ENCODE measurements around the gene COG4.

COG4 gene

DNA sequence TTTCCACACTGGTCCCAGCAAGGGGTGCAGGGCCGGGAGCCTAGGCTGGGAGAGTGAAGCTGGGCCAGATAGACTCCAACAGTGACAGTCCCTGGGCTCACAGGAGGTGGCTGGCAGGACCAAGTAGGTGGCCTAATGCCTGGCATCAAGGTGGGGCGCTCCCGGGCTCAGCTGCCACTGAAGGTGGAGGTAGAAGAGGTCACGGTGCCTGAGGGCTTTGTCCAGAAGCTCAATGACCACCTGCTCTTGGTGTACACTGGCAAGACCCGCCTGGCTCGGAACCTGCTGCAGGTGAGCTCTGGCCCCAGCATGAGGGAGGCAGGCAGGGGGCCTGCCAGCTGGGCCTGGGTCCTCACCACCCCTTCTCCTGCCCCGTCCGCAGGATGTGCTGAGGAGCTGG is 45.2 kb downstream of the COG4 start:
- DNase-seq = no peak

DNA sequence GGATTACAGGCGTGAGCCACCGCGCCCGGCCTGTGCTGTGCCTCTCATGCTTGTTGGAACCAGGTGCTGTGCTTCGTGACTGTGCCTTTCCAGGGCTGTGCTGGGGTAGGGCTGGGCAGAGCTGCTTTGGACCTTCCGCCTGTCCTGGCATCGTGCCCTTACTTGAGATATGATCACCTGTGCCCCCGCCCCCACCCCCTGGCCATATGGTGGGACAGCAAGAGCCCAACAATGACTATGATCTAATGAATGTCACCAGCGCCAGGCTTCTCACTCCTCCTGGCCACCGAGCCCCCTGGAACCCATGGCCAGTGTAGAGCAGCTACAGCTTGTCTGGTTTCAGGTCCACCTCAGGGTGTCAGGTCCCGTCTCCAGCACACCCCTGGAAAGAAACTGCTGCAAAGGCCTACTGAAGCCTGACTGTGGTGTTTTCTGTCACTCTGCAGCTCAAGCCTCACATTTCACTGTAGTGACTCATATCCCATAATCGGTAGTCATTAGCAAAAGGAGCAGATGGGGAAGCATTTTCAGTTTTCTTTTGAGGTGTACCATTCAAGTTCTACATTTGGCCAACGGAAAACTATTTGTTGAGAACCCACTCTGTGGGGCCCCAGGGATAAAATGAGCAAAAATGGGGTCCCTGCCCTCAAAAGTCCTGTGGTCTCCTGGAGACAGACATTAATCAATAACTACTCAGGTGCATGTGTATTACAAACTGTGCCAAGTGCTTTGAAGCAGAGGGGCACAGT is 46.9 kb downstream of the COG4 start:
- no peak for DNase-seq

DNA sequence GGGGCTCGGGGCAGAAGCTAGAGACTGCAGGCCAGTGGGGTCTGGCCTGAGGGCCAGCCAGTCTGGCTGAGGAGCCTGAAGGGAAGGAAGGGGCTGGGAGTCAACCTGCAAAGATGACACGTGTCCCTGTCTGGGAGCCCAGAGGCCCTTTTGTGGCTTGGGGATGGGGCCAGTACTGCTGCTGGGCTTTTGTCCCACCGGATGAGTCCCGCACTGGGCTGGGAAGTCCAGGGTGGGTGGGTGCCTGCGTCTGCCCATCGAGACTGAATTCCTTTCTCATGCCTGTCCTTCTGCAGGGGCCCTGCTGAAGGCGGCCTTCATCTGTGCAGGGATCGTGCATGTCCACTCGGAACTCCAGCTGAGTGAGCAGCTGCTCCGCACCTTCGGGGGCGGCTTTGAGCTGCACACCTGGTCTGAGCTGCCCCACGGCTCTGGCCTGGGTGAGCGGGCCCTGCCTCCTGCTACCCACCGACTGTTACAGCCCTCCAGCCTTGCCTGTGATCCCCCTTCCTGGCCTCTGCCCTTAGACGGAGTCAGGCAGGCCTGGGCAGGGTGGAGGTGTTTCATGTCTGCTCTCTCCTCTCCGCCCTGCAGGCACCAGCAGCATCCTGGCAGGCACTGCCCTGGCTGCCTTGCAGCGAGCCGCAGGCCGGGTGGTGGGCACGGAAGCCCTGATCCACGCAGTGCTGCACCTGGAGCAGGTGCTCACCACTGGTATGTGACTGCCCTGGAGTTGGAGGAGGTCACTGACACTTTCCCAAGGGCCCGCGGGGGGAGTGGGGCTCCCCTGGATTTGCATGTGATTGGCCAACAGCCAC is 48.1 kb downstream of the COG4 start:
- DNase-seq = no peak

GRCh38 chr16:70474320-70475053 is 48.9 kb downstream of the COG4 start:
- DNase-seq = no peak

GRCh38 chr16:70473446-70474319 is 49.7 kb downstream of the COG4 start:
- no peak for DNase-seq

DNA sequence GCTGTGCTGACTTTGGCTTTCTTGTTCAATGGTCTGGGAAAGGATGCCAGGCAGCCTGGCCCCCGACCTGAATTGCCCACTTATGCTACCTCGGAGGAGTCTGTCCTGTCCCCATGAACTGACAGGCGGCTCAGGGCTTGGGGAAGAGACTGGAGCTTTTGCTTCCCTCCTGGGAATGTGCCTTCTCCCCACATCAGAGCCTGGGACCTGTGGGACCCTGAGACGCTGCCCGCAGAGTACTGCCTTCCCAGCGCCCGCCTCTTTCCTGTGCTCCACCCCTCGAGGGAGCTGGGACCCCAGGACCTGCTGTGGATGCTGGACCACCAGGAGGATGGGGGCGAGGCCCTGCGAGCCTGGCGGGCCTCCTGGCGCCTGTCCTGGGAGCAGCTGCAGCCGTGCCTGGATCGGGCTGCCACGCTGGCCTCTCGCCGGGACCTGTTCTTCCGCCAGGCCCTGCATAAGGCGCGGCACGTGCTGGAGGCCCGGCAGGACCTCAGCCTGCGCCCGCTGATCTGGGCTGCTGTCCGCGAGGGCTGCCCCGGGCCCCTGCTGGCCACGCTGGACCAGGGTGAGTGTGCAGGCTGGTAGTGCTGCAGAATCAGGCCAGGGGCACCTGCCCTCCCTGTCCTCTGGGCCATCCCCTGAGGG is 50.4 kb downstream of the COG4 start:
- no peak for DNase-seq

DNA sequence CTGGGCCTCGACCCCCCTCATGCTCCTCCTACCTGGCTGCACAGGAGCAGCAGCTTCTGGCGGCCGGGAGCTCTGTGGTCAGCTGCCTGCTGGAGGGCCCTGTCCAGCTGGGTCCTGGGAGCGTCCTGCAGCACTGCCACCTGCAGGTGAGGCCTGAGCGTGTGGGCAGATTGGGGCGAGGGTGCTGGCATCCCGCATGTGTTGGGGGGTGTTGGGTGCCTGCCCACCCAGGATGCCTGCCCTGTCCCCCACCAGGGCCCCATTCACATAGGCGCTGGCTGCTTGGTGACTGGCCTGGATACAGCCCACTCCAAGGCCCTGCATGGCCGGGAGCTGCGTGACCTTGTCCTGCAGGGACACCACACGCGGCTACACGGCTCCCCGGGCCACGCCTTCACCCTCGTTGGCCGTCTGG is 52.4 kb downstream of the COG4 start:
- DNase-seq = no peak

- no peak for DNase-seq
Observed at GRCh38 chr16:70470141-70470926, 53.0 kb downstream of the COG4 start.

DNA sequence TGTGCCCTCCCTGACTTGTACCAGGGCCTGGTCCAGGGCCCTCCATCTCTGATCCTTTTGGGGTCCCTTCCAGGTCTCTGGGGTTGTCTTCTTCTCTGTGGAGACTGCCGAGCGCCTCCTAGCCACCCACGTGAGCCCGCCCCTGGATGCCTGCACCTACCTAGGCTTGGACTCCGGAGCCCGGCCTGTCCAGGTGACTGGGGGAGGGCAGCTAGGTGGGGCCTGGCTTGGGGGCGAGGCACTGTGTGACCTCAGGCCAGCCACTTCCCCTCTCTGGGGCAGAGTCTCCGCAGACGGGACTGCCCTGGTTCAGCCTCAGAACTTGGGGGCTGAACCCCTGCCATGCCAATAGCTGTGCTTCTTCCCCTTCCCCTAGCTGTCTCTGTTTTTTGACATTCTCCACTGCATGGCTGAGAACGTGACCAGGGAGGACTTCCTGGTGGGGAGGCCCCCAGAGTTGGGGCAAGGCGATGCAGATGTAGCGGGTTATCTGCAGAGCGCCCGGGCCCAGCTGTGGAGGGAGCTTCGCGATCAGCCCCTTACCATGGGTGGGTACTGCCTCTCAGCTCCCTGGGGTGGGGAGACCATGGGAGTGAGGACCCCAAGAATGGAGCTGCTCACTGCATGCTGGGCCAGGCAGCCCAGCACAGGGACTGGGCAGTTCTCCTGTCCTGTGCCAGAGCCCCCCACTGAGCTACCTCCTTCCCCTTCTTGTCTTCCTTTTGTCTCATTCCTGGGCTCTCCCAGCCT is 54.4 kb downstream of the COG4 start:
- no peak for DNase-seq

DNA sequence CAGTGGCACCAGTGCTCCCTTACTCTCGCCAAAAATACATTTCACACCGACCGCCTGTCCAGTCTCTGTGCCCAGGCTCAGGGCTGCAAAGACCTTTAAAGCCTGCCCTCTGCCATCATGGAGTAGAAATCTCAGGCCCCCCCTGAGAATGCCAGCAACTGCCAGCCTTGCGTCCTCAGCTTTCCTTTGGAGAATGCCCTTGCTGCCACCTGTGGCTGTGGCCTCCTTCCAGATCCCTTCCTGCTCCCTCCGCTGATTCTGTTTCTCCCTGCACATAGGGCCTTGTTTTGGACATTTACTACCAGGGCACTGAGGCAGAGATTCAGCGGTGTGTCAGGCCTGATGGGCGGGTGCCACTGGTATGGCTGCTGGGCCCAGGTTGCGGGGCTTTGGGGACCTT is 55.7 kb downstream of the COG4 start:
- DNase-seq = no peak

DNA sequence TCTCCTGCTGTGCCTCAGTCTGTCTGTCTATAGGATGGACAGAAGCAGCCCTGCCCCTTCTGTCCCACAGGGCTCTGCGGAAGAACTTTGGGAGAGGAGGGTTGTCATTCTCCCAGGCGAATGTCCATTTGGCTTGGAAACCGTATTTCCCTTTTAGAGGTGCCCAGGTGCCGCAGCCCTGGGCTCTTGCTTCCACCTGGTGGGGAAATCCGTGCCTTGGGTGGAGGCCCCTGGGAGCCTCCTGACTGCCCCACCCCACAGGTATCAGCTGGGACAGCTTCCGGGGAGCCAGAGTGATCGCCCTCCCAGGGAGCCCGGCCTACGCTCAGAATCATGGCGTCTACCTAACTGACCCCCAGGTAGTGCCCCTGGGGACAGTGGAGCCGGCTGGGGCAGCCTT is 56.2 kb downstream of the COG4 start:
- DNase-seq = no peak

GRCh38 chr16:70466805-70467076 is 56.6 kb downstream of the COG4 start:
- no peak for DNase-seq

- no peak for DNase-seq
Observed at GRCh38 chr16:70465999-70466804, 57.2 kb downstream of the COG4 start.

GRCh38 chr16:70463235-70463634 is 60.1 kb downstream of the COG4 start:
- no peak for DNase-seq

DNA sequence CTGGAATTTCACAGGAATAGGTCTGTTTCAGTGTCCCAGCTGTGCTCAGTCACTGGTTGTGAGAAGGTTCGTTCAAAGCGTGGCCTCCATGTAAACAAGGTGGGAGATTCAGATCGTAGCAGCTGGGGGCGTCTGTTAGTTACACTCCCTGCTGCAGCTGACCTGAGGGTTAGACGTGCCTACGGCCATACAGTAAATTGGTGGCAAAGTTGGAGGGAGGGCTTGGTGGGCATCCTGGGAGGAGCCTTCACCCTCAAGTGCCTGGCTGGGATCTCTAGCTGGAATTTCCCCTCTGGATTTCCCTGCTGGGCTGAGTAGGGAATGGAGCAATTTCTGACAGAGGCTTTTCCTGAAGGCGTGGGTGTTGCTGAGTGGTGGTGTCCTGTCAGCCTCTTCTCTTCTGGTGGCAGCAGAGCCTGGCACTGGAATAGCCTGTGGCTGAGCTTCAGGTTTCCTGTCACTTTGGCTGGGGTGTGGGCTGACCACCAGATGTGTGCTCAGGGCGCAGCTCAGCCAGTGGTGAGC is 62.6 kb downstream of the COG4 start:
- no peak for DNase-seq

DNA sequence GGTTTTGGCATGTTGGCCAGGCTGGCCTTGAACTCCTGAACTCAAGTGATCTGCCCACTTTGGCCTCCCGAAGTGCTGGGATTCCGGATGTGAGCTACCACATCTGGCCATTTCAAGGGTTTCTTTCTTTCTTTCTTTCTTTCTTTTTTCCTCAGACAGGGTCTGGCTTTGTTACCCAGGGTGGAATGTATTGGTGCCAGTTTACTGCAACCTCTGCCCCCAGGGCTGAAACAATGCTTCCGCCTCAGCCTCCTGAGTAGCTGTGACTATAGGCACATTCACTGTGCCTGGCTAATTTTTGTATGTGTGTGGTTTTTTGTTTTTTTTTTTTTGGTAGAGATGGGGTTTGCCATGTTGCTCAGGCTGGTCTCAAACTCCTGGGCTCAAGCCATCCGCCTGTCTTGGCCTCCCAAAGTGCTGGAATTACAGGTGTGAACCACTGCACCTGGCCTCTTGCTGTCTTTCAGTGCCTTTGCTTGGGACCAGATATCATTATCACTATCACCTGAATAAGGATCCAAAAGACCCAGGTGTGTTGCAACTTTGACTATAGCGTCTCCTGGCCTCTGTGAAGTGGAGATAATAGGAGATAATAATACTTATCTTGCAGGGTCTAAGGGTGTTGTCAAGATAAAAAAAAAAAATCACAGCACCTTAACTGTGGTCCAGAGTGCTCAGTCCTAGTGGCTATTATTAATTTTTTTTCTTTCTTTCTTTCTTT is 65.7 kb downstream of the COG4 start:
- no peak for DNase-seq

DNA sequence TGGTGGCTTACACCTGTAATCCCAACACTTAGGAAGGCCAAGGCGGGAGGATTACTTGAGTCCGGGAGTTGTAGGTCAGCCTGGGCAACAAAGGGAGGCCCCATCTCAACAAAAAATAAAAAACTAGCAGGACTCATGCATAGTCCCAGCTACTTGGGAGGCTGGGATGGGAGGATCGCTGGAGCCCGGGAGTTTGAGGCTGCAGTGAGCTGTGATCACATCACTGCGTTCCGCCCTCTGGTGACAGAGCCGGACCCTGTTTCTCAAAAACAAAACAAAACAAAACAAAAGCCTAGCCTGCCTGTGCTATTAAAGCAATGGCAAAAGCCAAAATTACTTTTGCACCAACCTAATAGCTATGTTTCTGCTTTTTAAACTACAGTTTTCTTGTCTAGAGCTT is 67.4 kb downstream of the COG4 start:
- DNase-seq = no peak

- no peak for DNase-seq
Observed at GRCh38 chr16:70454222-70455034, 68.9 kb downstream of the COG4 start, which contains the start of gene FCSK. FCSK (plus strand) TSS chr16:70454595; CDS start chr16:70463191, 8,596 bp downstream.

All from NCI-H1048 (cell line).